ENCODE results near the gene NELL1.

Gene NELL1

DNA sequence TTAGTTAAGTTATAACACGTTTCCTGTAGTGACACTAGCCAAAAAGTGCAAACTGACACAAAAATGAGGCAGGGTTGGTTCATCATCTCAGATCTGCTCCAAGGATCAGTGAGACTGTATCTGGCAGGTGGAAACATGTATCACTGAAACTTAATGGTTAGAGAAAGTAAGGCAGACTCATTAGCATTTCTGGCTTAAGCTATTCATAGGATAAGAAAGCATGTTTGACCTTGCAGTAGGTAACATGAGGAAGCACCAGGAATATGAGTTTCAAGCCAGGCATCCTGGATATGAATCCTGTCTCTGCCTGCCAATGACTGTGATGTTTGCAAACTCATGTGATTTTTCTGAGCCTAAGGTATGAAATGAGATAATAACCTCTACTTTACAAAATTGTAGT lies 732.1 kb downstream of the NELL1 start:
- ATAC-seq, result no peak
- TF ChIP-seq ZFP3 (CRISPR knock-in tag; IDR thresholded peaks at IDR 0.05), result no peak
- TF ChIP-seq PPARA (CRISPR knock-in tag; IDR thresholded peaks at IDR 0.05; ENCODE audit: borderline replicate concordance), result no peak
- no peak for TF ChIP-seq BACH2 (CRISPR knock-in tag; IDR thresholded peaks at IDR 0.05; ENCODE audit: borderline replicate concordance)
- no peak for TF ChIP-seq ZFP30 (CRISPR knock-in tag; IDR thresholded peaks at IDR 0.05)
- TF ChIP-seq OSR1 (CRISPR knock-in tag; IDR thresholded peaks at IDR 0.05), result no peak
- no peak for TF ChIP-seq CREB5 (CRISPR knock-in tag; IDR thresholded peaks at IDR 0.05; ENCODE audit: low read depth)
- no peak for TF ChIP-seq ZC3H10 (CRISPR knock-in tag; IDR thresholded peaks at IDR 0.05)
- no peak for TF ChIP-seq SNAI2 (CRISPR knock-in tag; IDR thresholded peaks at IDR 0.05)
- TF ChIP-seq GLIS3 (CRISPR knock-in tag; IDR thresholded peaks at IDR 0.05), result no peak
- no peak for TF ChIP-seq ESRRG (CRISPR knock-in tag; IDR thresholded peaks at IDR 0.05)
- no peak for TF ChIP-seq POU6F1 (CRISPR knock-in tag; IDR thresholded peaks at IDR 0.05; ENCODE audit: borderline replicate concordance, low read depth)
- no peak for TF ChIP-seq ZNF8 (CRISPR knock-in tag; IDR thresholded peaks at IDR 0.05)
- no peak for TF ChIP-seq CSRNP3 (CRISPR knock-in tag; IDR thresholded peaks at IDR 0.05)
- TF ChIP-seq ISL1 (CRISPR knock-in tag; IDR thresholded peaks at IDR 0.05), result no peak

- ATAC-seq, result no peak
- TF ChIP-seq CSRNP3 (CRISPR knock-in tag; IDR thresholded peaks at IDR 0.05) (no peak), CSDC2 (CRISPR knock-in tag; IDR thresholded peaks at IDR 0.05) (no peak), ZFP30 (CRISPR knock-in tag; IDR thresholded peaks at IDR 0.05) (no peak), RARB (CRISPR knock-in tag; IDR thresholded peaks at IDR 0.05) (no peak), ZNF8 (CRISPR knock-in tag; IDR thresholded peaks at IDR 0.05) (no peak), POU6F1 (CRISPR knock-in tag; IDR thresholded peaks at IDR 0.05; ENCODE audit: borderline replicate concordance, low read depth) (no peak), ESRRG (CRISPR knock-in tag; IDR thresholded peaks at IDR 0.05) (no peak), ISL1 (CRISPR knock-in tag; IDR thresholded peaks at IDR 0.05) (no peak), PPARA (CRISPR knock-in tag; IDR thresholded peaks at IDR 0.05; ENCODE audit: borderline replicate concordance) (no peak), ZC3H10 (CRISPR knock-in tag; IDR thresholded peaks at IDR 0.05) (no peak), BACH2 (CRISPR knock-in tag; IDR thresholded peaks at IDR 0.05; ENCODE audit: borderline replicate concordance) (no peak), TCF4 (CRISPR knock-in tag; IDR thresholded peaks at IDR 0.05; ENCODE audit: borderline replicate concordance) (no peak), ARNTL (CRISPR knock-in tag; IDR thresholded peaks at IDR 0.05; ENCODE audit: borderline replicate concordance, low read depth) (no peak), SNAI2 (CRISPR knock-in tag; IDR thresholded peaks at IDR 0.05) (no peak), OSR1 (CRISPR knock-in tag; IDR thresholded peaks at IDR 0.05) (no peak)
- TF ChIP-seq, protein P1, sequence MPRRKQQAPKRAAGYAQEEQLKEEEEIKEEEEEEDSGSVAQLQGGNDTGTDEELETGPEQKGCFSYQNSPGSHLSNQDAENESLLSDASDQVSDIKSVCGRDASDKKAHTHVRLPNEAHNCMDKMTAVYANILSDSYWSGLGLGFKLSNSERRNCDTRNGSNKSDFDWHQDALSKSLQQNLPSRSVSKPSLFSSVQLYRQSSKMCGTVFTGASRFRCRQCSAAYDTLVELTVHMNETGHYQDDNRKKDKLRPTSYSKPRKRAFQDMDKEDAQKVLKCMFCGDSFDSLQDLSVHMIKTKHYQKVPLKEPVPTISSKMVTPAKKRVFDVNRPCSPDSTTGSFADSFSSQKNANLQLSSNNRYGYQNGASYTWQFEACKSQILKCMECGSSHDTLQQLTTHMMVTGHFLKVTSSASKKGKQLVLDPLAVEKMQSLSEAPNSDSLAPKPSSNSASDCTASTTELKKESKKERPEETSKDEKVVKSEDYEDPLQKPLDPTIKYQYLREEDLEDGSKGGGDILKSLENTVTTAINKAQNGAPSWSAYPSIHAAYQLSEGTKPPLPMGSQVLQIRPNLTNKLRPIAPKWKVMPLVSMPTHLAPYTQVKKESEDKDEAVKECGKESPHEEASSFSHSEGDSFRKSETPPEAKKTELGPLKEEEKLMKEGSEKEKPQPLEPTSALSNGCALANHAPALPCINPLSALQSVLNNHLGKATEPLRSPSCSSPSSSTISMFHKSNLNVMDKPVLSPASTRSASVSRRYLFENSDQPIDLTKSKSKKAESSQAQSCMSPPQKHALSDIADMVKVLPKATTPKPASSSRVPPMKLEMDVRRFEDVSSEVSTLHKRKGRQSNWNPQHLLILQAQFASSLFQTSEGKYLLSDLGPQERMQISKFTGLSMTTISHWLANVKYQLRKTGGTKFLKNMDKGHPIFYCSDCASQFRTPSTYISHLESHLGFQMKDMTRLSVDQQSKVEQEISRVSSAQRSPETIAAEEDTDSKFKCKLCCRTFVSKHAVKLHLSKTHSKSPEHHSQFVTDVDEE (CRISPR knock-in tag; IDR thresholded peaks at IDR 0.05), result no peak
Observed at GRCh38 chr11:21402274-21402673, 732.9 kb downstream of the NELL1 start.

DNA sequence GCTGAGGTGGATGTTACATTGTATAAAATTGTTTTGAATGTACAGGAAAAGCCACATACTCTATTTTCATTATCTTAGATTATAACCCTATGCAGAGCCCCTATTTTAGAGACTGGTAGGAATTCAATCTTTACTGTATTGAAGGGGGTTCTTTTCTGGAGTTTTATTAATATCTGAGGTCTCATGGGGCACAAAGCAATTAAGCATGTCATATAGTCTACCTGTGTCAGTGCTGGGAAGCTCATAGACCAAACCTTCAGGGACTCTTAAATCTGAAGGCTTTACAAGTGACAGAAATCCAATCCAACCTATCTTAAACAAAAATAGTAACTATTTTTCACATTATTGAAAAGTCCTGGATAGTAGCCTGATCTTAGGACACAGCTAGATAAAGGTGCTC lies 733.7 kb downstream of the NELL1 start:
- ATAC-seq, result no peak
- TF ChIP-seq BACH2 (CRISPR knock-in tag; IDR thresholded peaks at IDR 0.05; ENCODE audit: borderline replicate concordance) (no peak), TCF4 (CRISPR knock-in tag; IDR thresholded peaks at IDR 0.05; ENCODE audit: borderline replicate concordance) (no peak), ZFP30 (CRISPR knock-in tag; IDR thresholded peaks at IDR 0.05) (no peak), GLIS3 (CRISPR knock-in tag; IDR thresholded peaks at IDR 0.05) (no peak), RARB (CRISPR knock-in tag; IDR thresholded peaks at IDR 0.05) (no peak), POU6F1 (CRISPR knock-in tag; IDR thresholded peaks at IDR 0.05; ENCODE audit: borderline replicate concordance, low read depth) (no peak), PATZ1 (CRISPR knock-in tag; IDR thresholded peaks at IDR 0.05; ENCODE audit: borderline replicate concordance) (no peak), OSR1 (CRISPR knock-in tag; IDR thresholded peaks at IDR 0.05) (no peak)

Measured in SK-N-SH treated with all-trans-retinoic acid at 6 μM for 48 hours (cell line).